Mesenteric fat pad (tissue), 1 donor: ENCODE data around the gene FNBP1. TPM values are rescaled to one million over a fixed set of nuclear protein-coding genes. Genes with fewer than 3 reads are reported as not detected.
"Not testable (repeated sequence)": the region's sequence is repeated elsewhere in the genome, so short reads cannot be mapped to it uniquely, and the experiment has no call there.

Experiments used
- DNase-seq: peaks from one replicate; pipeline ENCODE4 v3.0.0-alpha.2; 2020; ENCODE audit warnings: low spot score
- total RNA-seq: library from RNA; stranded (reverse); fragmentation: NEBNext Ultra II Directional; extraction: Animal tissue kit (Norgen Biotek cat#: 25700); gene quantifications from one replicate; pipeline ENCODE4 v1.2.1, GENCODE V29; 2021
- donor health status: DM: yes; HTN: yes; CAD: no.

FNBP1 gene
- total RNA-seq, 1 donor from 2014 or later: 39.5 TPM

- no peak for DNase-seq
Observed at GRCh38 chr9:129962451-129962864, 80.5 kb downstream of the FNBP1 start.

GRCh38 chr9:129958796-129959195 is 84.2 kb downstream of the FNBP1 start:
- no peak for DNase-seq

- DNase-seq: no peak
Observed at GRCh38 chr9:129954868-129955550, 88.0 kb downstream of the FNBP1 start.

GRCh38 chr9:129953736-129954135 is 89.3 kb downstream of the FNBP1 start:
- no peak for DNase-seq

GRCh38 chr9:129952337-129952736 is 90.7 kb downstream of the FNBP1 start:
- no peak for DNase-seq

DNA sequence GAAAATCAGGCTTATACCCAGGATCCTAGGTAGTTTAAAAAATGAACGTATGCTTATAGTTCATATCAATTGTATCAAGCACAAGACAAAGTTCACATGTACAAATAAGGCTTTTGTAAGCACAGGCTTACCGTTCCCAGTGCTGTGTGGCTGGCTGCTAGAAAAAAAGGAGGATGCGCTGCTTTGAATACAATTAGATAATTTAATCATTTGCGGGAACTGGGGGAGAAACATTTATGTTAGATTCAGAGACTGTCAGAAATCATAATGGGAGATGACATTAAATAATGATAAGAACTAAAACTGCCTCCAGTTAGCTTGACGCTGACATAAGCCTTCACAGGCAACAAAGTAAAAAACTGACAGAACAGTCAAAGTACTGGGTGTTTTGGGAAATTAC is 93.2 kb downstream of the FNBP1 start:
- no peak for DNase-seq

- not testable (repeated sequence) for DNase-seq
Observed at GRCh38 chr9:129948626-129949025, 94.4 kb downstream of the FNBP1 start.

GRCh38 chr9:129946246-129946995 is 96.6 kb downstream of the FNBP1 start:
- DNase-seq: no peak

- no peak for DNase-seq
Observed at GRCh38 chr9:129945314-129945713, 97.7 kb downstream of the FNBP1 start.

DNA sequence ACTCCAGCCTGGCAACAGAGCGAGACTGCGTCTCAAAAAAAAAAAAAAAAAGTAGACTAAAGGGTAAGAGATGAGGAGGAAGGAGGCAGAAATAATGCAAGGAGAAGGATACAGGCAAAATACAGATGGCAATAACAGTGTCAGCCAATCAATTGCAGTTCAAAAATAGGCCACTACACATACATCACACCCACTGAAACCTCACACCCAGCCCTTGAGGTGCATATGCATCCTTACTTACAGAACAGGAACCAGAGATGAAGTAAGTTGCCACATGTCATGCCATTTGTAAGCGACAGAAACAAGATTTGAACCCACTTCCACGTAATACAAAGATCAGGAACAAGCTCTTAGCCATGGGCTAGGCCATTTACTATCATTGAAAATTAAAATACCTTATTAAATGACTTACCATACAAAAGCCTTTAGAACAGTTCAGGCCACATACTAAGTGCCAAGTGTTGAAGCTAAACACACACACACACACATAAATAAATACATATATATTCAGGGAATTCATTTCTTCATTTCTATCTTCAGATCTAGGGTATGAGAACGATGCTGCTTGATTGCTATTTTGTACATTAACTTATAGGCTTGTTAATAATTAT is 98.4 kb downstream of the FNBP1 start:
- no peak for DNase-seq

- DNase-seq: no peak
Observed at GRCh38 chr9:129939431-129939830, 103.6 kb downstream of the FNBP1 start.

DNA sequence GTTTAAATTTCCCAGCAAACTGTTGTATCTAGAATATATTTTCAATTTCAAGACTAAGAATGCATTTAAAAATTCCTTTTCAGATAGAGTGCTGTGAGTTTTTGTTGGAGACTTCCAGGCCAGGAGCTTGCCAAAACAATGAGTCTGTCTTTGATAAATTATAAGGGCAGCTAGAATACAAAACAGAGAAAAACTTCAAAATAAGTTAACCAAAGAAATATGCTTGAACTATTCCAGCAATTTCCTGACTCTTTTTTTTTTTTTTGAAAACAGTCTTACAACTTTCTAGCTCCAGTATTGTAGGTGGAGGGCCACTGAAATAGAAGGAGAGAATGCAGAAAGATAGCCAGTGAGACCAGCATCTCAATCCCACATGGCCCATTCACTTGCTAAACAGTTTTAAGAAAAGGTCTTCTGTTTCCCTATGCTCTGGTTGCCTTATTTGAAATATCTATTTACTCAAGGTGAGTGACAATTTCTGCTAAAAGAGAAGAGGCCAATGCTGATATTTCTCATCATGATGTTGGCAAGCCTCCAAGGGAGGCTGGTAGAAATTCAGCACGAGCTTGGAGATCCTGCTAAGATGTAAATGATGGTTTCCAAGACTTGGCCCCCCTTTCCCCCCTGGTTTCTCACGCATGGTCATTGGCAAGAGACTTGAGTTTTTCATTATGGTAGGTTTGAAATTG is 104.6 kb downstream of the FNBP1 start:
- no peak for DNase-seq

GRCh38 chr9:129937879-129938278 is 105.1 kb downstream of the FNBP1 start:
- DNase-seq: not testable (repeated sequence)

GRCh38 chr9:129936222-129936621 is 106.8 kb downstream of the FNBP1 start:
- no peak for DNase-seq

DNA sequence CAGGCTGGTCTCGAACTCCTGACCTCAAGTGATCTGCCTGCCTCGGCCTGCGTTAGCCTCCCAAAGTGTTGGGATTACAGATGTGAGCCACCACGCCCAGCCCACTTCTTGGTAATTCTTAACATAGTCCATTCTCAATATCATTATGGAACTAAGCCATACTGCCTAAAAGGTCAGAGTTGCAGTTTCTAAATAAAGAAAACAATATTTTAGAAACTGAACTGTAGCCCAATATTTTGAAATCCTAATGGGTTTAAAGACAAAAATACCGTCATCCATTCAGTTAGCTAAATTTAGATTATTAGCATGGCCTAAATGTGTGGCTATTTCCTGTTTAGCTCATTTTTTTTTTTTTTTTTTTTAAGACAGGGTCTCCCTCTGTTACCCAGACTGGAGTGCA is 108.2 kb downstream of the FNBP1 start:
- DNase-seq: no peak

DNA sequence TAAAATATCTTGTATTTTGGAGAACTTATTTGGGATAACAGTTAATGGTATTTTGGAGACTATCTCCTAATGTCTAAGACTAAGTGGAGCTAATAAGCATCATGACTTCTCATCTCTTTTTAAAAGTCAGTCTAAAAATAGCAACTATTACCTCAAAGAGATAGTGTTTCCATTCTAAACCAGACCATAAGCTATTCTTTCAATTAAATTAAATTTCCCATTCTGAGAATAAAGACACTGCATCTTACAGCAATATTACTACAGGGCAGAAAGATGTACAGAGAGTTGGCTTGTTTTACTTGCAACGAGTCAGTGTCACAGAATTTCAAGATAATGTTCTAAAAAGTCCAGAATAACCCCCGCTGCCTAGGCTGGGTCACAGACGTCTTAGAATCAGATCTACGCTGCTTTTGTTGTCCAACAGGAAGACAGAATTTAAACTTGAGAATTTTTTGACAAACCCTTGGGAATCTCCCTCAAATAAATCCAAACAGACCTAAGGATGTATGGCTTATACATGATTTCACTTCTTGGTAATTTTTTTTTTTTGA is 108.9 kb downstream of the FNBP1 start:
- DNase-seq: no peak

GRCh38 chr9:129933185-129934040 is 109.6 kb downstream of the FNBP1 start:
- no peak for DNase-seq

- DNase-seq: no peak
Observed at GRCh38 chr9:129932303-129933151, 110.5 kb downstream of the FNBP1 start.

GRCh38 chr9:129930743-129931142 is 112.2 kb downstream of the FNBP1 start:
- DNase-seq: no peak
